Liver (tissue), 9 donors: ENCODE measurements around the gene IER2. TPM values are rescaled to one million over a fixed set of nuclear protein-coding genes. Genes with fewer than 3 reads are reported as not detected.
A peak's percentile ranks its signal among the peaks of the same experiment; 100 is the strongest.

Experiments used
- DNase-seq: peaks from one replicate; pipeline ENCODE4 v3.0.0-alpha.2; 2017; ENCODE audit warnings: low spot score
- H3K27ac ChIP-seq, 2 donors: one replicate each; pipeline ENCODE4 v1.7.0; 2013; ENCODE audit warnings: inconsistent platforms in 2 of 2, low read length in 2 of 2, control low read depth in 1 of 2, low read depth in 1 of 2, mild to moderate bottlenecking in 1 of 2
- H3K27me3 ChIP-seq, 4 donors: one replicate each; pipeline versions ENCODE4 v1.6.1 to v1.7.0; 2013; ENCODE audit warnings: low read length in 3 of 4, inconsistent platforms in 1 of 4, mild to moderate bottlenecking in 1 of 4, moderate library complexity in 1 of 4; ENCODE audit not compliant: control insufficient read depth in 4 of 4, insufficient read depth in 4 of 4
- H3K36me3 ChIP-seq, 4 donors: one replicate each; pipeline versions ENCODE4 v1.6.1 to v1.7.0; 2013; ENCODE audit warnings: low read length in 3 of 4, mild to moderate bottlenecking in 3 of 4, low read depth in 1 of 4, moderate library complexity in 1 of 4; ENCODE audit not compliant: control insufficient read depth in 4 of 4, insufficient read depth in 3 of 4
- H3K4me1 ChIP-seq, 4 donors: one replicate each; pipeline versions ENCODE4 v1.6.1 to v1.7.0; 2013; ENCODE audit warnings: low read length in 3 of 4, mild to moderate bottlenecking in 3 of 4, moderate library complexity in 1 of 4; ENCODE audit not compliant: control insufficient read depth in 4 of 4, insufficient read depth in 4 of 4
- H3K4me3 ChIP-seq, 3 donors: one replicate each; pipeline versions ENCODE4 v1.6.1 to v1.7.0; 2013; ENCODE audit warnings: low read length in 3 of 3, control low read depth in 1 of 3, low read depth in 1 of 3, mild to moderate bottlenecking in 1 of 3
- H3K9ac ChIP-seq, 2 donors: one replicate each; pipeline ENCODE4 v1.7.0; 2013; ENCODE audit warnings: low read length in 2 of 2, mild to moderate bottlenecking in 2 of 2, moderate library complexity in 2 of 2, control low read depth in 1 of 2, low read depth in 1 of 2
- H3K9me3 ChIP-seq, 4 donors: one replicate each; pipeline versions ENCODE4 v1.6.1 to v1.7.0; 2013; ENCODE audit warnings: low read length in 3 of 4; ENCODE audit not compliant: control insufficient read depth in 4 of 4
- EGR1 ChIP-seq, 2 donors: IDR thresholded peaks; 2 replicates each; pipeline ENCODE4 v1.6.1; 2016 to 2018; ENCODE audit warnings: antibody characterized with exemption in 2 of 2, low read depth in 2 of 2
- FOXA1 ChIP-seq: IDR thresholded peaks from 2 replicates; pipeline ENCODE4 v1.6.1; 2016; ENCODE audit warnings: antibody characterized with exemption
- FOXA2 ChIP-seq: IDR thresholded peaks from 2 replicates; pipeline ENCODE4 v1.6.1; 2016; ENCODE audit warnings: antibody characterized with exemption
- HNF4A ChIP-seq, 2 donors: conservative IDR thresholded peaks; 2 replicates each; pipeline ENCODE4 v1.6.1; 2016; ENCODE audit warnings: antibody characterized with exemption in 2 of 2, mild to moderate bottlenecking in 2 of 2
- HNF4G ChIP-seq: IDR thresholded peaks from 2 replicates; pipeline ENCODE4 v1.6.1; 2016; ENCODE audit warnings: antibody characterized with exemption
- JUND ChIP-seq, 2 donors: IDR thresholded peaks; 2 replicates each; pipeline ENCODE4 v1.6.1; 2016; ENCODE audit warnings: antibody characterized with exemption in 2 of 2
- NR2F2 ChIP-seq: IDR thresholded peaks from 2 replicates; pipeline ENCODE4 v1.6.1; 2016; ENCODE audit warnings: antibody characterized with exemption
- RAD21 ChIP-seq, 2 donors: IDR thresholded peaks; 2 replicates each; pipeline ENCODE4 v1.6.1; 2016; ENCODE audit warnings: antibody characterized with exemption in 2 of 2, mild to moderate bottlenecking in 2 of 2
- RXRA ChIP-seq, 2 donors: IDR thresholded peaks; 2 replicates each; pipeline ENCODE4 v1.6.1; 2017 to 2018; ENCODE audit warnings: antibody characterized with exemption in 2 of 2, mild to moderate bottlenecking in 1 of 2
- SP1 ChIP-seq: IDR thresholded peaks from 2 replicates; pipeline ENCODE4 v1.6.1; 2018; ENCODE audit warnings: antibody characterized with exemption, mild to moderate bottlenecking
- TAF1 ChIP-seq: conservative IDR thresholded peaks from 2 replicates; pipeline ENCODE4 v1.6.1; 2016; ENCODE audit warnings: antibody characterized with exemption, mild to moderate bottlenecking
- YY1 ChIP-seq: IDR thresholded peaks from 2 replicates; pipeline ENCODE4 v1.6.1; 2016; ENCODE audit warnings: antibody characterized with exemption, mild to moderate bottlenecking
- WGBS: extraction: QIAGEN DNeasy Blood & Tissue Kit; methylation state at CpG from one replicate; pipeline ENCODE4 v1.1.7; 2013; 5-methylcytosine and 5-hydroxymethylcytosine counted together
- polyA plus RNA-seq, 2 donors: library from polyadenylated mRNA; stranded (reverse) in 1 of 2; unstranded in 1 of 2; fragments of 200-250 nt in 1 of 2; fragments of >200 nt in 1 of 2; fragmentation: Nextera tagmentation in 1 of 2; extraction: Ambion mirVana in 1 of 2; gene quantifications; one replicate each; pipeline versions ENCODE4 v1.2.1 to v1.2.3, GENCODE V29; 2013 to 2015
- total RNA-seq, 2 donors: library from RNA; depleted of rRNA; stranded (reverse); fragments of >200 nt; gene quantifications; one replicate each; pipeline ENCODE4 v1.2.3, GENCODE V29; 2014
- TF ChIP-seq, protein P1 (sequence below): IDR thresholded peaks from 2 replicates; pipeline ENCODE4 v1.6.1; 2016; ENCODE audit warnings: antibody characterized with exemption
- TF ChIP-seq, protein P2 (sequence below): IDR thresholded peaks from 2 replicates; pipeline ENCODE4 v1.6.1; 2016; ENCODE audit warnings: antibody characterized with exemption
- donor health status: healthy.
- donor health status: healthy.
- donor health status: healthy.
- donor health status: healthy.
- donor health status: healthy.

IER2 gene
- total and polyA plus RNA-seq, 4 donors, result 11.4 to 38.9 (median 21.9) TPM

DNA sequence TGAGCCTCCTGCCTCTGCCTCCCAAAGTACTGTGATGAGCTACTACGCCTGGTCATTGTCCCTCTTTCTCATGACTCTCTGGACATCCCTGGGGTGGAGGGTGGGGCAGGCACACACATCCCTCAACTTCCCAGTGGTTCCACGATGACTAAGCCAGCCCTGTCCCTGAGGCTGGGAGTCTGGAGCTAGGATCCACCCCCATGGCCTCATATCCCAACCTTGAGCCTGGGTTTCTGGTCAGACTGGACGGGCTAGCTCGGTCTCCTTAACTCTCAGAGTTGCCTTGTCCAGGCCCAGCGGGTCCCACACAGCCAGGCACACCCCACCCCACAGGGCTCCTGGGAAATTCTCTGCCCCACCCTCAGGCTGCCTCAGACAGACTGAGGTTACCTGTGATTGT lies 19.6 kb downstream of the IER2 start:
- H3K36me3 ChIP-seq, result no peaks in the 10 kb centered on the region
- DNase-seq, result no peak
- H3K27me3 ChIP-seq, result no peaks in the 10 kb centered on the region
- TF ChIP-seq, protein P1, sequence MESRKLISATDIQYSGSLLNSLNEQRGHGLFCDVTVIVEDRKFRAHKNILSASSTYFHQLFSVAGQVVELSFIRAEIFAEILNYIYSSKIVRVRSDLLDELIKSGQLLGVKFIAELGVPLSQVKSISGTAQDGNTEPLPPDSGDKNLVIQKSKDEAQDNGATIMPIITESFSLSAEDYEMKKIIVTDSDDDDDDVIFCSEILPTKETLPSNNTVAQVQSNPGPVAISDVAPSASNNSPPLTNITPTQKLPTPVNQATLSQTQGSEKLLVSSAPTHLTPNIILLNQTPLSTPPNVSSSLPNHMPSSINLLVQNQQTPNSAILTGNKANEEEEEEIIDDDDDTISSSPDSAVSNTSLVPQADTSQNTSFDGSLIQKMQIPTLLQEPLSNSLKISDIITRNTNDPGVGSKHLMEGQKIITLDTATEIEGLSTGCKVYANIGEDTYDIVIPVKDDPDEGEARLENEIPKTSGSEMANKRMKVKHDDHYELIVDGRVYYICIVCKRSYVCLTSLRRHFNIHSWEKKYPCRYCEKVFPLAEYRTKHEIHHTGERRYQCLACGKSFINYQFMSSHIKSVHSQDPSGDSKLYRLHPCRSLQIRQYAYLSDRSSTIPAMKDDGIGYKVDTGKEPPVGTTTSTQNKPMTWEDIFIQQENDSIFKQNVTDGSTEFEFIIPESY, result no peak
- TF ChIP-seq TAF1 (no peak), HNF4G (no peak), RAD21 (IDR thresholded peaks at IDR 0.05) (no peak)
- WGBS, result 80% methylated on average over 5 of the region's 5 CpGs
- no peak overlapping the region for H3K27ac ChIP-seq
- peaks cover 2 to 19% (median 13%) of the 10 kb centered on the region in 4 donors for H3K4me1 ChIP-seq
- no peak overlapping the region for H3K9ac ChIP-seq
- no peaks in the 10 kb centered on the region for H3K9me3 ChIP-seq
- no peak overlapping the region for H3K4me3 ChIP-seq

DNA sequence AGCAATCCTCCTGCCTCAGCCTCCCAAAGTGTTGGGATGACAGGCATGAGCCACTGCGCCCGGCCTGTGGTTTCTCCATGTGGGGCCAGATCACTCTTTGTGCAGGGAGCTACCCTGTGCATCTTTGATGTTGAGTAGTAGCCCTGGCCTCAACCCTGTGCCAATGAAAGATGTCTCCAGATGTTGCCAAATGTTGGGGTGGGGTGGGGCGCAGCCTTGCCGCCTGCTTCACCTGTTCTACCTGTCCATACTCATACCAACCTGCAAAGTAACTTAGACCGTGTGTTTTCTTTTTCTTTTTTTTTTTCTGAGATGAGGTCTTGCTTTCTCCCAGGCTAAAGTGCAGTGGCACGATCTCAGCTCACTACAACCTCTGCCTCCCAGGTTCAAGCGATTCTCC lies 20.9 kb downstream of the IER2 start:
- Histone ChIP-seq H3K27me3 (no peaks in the 10 kb centered on the region), H3K4me3 (no peak overlapping the region), H3K4me1 (peaks cover 2 to 19% (median 13%) of the 10 kb centered on the region in 4 donors), H3K9me3 (no peaks in the 10 kb centered on the region), H3K36me3 (no peaks in the 10 kb centered on the region), H3K27ac (no peak overlapping the region), H3K9ac (no peak overlapping the region)
- no peak for TF ChIP-seq HNF4G
- no peak for TF ChIP-seq EGR1 (IDR thresholded peaks at IDR 0.05; ENCODE audit: low read depth in 2 of 2)
- TF ChIP-seq FOXA1, result no peak
- no peak for TF ChIP-seq FOXA2
- no peak for TF ChIP-seq YY1
- WGBS, result 98% methylated on average over 7 of the region's 7 CpGs
- no peak for DNase-seq

DNA sequence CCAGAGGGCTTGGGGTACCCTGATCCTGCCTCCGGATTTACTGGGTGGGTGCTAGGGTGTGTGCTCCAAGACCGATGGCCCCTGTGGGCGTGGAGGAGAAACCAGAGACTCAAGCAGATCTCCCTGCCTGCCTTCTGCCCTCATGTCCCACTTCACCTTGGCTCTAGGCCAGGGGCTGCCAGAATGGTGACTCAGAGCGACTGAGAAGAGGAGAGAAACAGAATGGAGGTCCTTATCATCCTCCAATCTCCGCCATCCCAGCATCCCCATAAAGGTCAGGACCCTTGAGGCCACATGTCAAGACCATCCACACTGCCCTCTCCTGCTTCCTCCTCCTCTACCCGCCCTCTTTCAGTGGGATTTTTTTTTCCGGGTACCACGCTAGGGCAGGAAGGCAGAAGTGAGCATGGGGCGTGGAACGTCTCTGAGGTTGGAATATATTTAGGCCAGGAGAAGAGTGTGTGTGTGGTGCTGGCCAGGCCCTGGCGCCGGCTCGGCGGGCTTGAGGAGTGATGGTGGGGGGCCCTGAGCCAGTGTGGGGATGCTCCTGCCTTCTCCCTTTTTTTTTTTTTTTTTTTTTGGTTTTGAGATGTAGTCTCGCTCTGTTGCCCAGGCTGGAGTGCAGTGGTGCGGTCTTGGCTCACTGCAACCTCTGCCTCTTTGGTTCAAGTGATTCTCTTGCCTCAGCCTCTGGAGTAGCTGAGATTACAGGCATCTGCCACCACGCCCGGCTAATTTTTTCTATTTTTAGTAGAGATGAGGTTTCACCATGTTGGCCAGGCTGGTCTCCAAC lies 22.3 kb downstream of the IER2 start:
- 72% methylated on average over 18 of the region's 18 CpGs for WGBS
- DNase-seq, result no peak
- Histone ChIP-seq H3K9ac (no peak overlapping the region), H3K4me1 (peaks cover 0 to 10% (median 5%) of the 10 kb centered on the region in 4 donors), H3K27ac (peak overlapping the region; percentile 54 to 70), H3K27me3 (no peaks in the 10 kb centered on the region), H3K4me3 (no peak overlapping the region), H3K9me3 (no peaks in the 10 kb centered on the region), H3K36me3 (no peaks in the 10 kb centered on the region)
- TF ChIP-seq NR2F2 (peak; percentile 45), JUND (IDR thresholded peaks at IDR 0.05) (peak in 1 of 2 donors; percentile 20)
- TF ChIP-seq, protein P2, sequence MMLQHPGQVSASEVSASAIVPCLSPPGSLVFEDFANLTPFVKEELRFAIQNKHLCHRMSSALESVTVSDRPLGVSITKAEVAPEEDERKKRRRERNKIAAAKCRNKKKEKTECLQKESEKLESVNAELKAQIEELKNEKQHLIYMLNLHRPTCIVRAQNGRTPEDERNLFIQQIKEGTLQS, result no peak

DNA sequence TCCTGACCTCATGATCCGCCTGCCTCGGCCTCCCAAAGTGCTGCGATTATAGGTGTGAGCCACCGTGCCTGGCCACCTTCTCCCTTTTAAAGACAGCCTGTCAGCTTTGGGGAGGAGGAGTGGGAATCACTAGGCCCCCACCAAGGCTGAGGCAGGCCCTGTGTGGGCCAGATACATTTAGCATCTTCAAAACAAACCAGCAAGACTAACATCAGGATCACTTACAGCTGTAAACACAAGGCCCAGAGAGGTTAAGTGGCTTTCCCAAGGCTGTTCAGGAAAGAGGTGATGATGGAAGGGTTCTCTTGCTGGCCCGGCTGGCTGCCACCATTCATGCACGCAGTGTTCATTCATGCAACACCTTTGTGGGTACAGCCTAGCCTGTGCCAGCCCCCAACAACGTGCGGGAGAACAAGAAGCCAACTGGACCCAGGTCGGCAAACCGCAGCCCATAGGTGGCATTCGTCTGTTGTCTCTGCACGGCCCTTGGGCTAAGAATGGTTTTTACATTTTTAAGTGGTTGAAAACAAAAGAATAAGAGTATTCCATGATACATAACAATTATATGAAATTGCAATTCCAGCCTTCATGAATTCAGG lies 23.0 kb downstream of the IER2 start:
- TF ChIP-seq SP1 (no peak), RXRA (IDR thresholded peaks at IDR 0.05) (no peak), FOXA1 (no peak), RAD21 (IDR thresholded peaks at IDR 0.05) (no peak), HNF4A (conservative IDR thresholded peaks at IDR 0.05) (no peak), JUND (IDR thresholded peaks at IDR 0.05) (no peak), FOXA2 (no peak), HNF4G (no peak), EGR1 (IDR thresholded peaks at IDR 0.05; ENCODE audit: low read depth in 2 of 2) (no peak), NR2F2 (no peak)
- TF ChIP-seq, protein P1, result no peak
- peaks cover 0 to 8% (median 5%) of the 10 kb centered on the region in 4 donors for H3K4me1 ChIP-seq
- WGBS, result 92% methylated on average over 12 of the region's 12 CpGs
- H3K9me3 ChIP-seq, result no peaks in the 10 kb centered on the region
- no peaks in the 10 kb centered on the region for H3K36me3 ChIP-seq
- no peak overlapping the region for H3K27ac ChIP-seq
- no peaks in the 10 kb centered on the region for H3K27me3 ChIP-seq
- DNase-seq, result no peak
- H3K9ac ChIP-seq, result no peak overlapping the region
- H3K4me3 ChIP-seq, result no peak overlapping the region
